Right atrium auricular region (tissue), 2 donors: ENCODE measurements around the gene UGT1A7. TPM values are rescaled to one million over a fixed set of nuclear protein-coding genes. Genes with fewer than 3 reads are reported as not detected.

ENCODE experiments used
- DNase-seq: peaks from one replicate; pipeline ENCODE4 v3.0.0-alpha.2; 2019; ENCODE audit warnings: low spot score
- H3K27ac ChIP-seq, 2 donors: fragments of 200-600 bp; sonication (generic); 1 replicate in 1 of 2; 2 replicates in 1 of 2; pipeline ENCODE4 v1.5.1; 2016 to 2019
- H3K27me3 ChIP-seq, 2 donors: fragments of 200-600 bp; sonication (generic); one replicate each; pipeline versions ENCODE4 v1.5.1 to v1.6.0; 2017 to 2019
- H3K36me3 ChIP-seq: fragments of 200-600 bp; sonication (generic); one replicate; pipeline ENCODE4 v1.5.1; 2016
- H3K4me1 ChIP-seq, 2 donors: fragments of 200-600 bp; sonication (generic); one replicate each; pipeline versions ENCODE4 v1.5.1 to v1.6.0; 2017 to 2019
- H3K4me3 ChIP-seq, 2 donors: fragments of 200-600 bp; sonication (generic); 1 replicate in 1 of 2; 2 replicates in 1 of 2; pipeline ENCODE4 v1.5.1; 2017 to 2019; ENCODE audit warnings: mild to moderate bottlenecking in 1 of 2, moderate library complexity in 1 of 2
- H3K9me3 ChIP-seq, 2 donors: fragments of 200-600 bp; sonication (generic); one replicate each; pipeline ENCODE4 v1.5.1; 2019
- total RNA-seq, 2 donors: library from RNA; depleted of rRNA; stranded (reverse); fragments of >200 nt; gene quantifications; one replicate each; pipeline ENCODE4 v1.1.0, GENCODE V29; 2016
- TF ChIP-seq, protein P1 (sequence below), 2 donors: fragments of 200-600 bp; sonication (generic); IDR thresholded peaks; one replicate each; pipeline ENCODE4 v1.5.1; 2019; ENCODE audit warnings: antibody characterized with exemption in 2 of 2

UGT1A7 gene
- total RNA-seq, 2 donors from 2014 or later: not detected

DNA sequence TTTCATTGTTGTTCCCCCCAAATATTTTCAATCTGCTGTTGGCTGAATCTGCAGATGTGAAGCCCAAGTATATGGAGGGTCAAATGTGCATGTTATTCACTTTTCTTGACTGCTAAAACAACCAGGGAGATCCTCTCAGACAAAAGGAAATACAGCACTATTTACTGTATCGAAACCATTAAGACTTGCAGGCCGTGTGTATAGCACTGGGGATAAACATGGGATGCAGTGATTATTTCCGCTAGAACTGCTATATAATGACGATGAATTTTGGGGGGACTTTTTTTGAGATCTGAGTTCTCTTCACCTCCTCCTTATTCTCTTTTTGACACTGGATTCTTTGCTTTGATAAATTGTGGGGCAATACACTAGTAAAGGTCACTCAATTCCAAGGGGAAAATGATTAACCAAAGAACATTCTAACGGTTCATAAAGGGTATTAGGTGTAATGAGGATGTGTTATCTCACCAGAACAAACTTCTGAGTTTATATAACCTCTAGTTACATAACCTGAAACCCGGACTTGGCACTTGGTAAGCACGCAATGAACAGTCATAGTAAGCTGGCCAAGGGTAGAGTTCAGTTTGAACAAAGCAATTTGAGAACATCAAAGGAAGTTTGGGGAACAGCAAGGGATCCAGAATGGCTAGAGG, 74.9 kb downstream of the UGT1A7 start:
- no peak overlapping the region for H3K4me3 ChIP-seq
- H3K27ac ChIP-seq: no peak overlapping the region
- TF ChIP-seq, protein P1, sequence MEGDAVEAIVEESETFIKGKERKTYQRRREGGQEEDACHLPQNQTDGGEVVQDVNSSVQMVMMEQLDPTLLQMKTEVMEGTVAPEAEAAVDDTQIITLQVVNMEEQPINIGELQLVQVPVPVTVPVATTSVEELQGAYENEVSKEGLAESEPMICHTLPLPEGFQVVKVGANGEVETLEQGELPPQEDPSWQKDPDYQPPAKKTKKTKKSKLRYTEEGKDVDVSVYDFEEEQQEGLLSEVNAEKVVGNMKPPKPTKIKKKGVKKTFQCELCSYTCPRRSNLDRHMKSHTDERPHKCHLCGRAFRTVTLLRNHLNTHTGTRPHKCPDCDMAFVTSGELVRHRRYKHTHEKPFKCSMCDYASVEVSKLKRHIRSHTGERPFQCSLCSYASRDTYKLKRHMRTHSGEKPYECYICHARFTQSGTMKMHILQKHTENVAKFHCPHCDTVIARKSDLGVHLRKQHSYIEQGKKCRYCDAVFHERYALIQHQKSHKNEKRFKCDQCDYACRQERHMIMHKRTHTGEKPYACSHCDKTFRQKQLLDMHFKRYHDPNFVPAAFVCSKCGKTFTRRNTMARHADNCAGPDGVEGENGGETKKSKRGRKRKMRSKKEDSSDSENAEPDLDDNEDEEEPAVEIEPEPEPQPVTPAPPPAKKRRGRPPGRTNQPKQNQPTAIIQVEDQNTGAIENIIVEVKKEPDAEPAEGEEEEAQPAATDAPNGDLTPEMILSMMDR (IDR thresholded peaks at IDR 0.05): no peak
- no peak for DNase-seq
- H3K27me3 ChIP-seq: no peaks in the 10 kb centered on the region
- H3K4me1 ChIP-seq: no peaks in the 10 kb centered on the region
- H3K9me3 ChIP-seq: no peaks in the 10 kb centered on the region
- H3K36me3 ChIP-seq: no peaks in the 10 kb centered on the region

DNA sequence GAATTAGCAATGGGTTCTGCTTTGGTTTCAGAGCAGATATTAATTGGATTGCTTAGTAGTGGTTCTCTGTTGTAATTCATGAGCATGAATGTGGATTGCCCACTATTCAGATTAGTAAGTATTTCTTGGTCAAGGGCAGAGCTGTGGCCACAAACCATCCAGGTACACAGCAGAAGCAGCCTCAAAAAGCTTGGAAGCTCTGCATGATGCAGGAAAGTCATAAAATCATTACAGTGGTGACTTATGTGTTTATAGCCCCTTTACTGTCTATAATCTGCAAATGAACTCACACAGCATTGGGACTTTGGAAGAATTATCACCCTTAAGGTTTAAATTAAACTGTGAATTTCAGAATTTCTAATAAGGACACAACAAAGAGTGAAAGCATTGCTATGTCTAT, 76.4 kb downstream of the UGT1A7 start:
- no peak for DNase-seq
- Histone ChIP-seq H3K36me3 (no peaks in the 10 kb centered on the region), H3K27me3 (no peaks in the 10 kb centered on the region), H3K27ac (no peak overlapping the region), H3K4me3 (no peak overlapping the region), H3K9me3 (no peaks in the 10 kb centered on the region), H3K4me1 (no peaks in the 10 kb centered on the region)
- TF ChIP-seq, protein P1 (IDR thresholded peaks at IDR 0.05): no peak

DNA sequence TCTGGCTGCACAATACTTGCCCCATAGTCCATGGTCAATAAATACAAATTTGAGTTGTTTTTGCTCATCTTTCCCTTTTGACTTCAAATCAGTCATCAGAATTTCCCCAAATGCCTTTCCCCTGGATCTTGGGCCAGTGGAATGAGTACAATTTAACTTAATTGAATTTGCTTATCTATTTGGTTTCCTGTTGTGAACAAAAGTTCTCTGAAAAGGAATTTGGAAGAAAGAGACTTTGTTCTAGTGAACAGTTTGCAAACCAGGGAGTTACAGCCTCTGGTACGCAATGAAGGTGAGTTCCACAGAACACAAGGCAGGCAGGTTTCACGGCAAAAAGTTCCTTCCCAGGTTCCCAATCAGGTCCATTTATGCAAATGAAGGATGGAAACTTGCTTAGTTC, 77.1 kb downstream of the UGT1A7 start:
- Histone ChIP-seq H3K4me3 (no peak overlapping the region), H3K27ac (no peak overlapping the region), H3K36me3 (no peaks in the 10 kb centered on the region), H3K9me3 (no peaks in the 10 kb centered on the region), H3K27me3 (no peaks in the 10 kb centered on the region), H3K4me1 (no peaks in the 10 kb centered on the region)
- DNase-seq: no peak
- TF ChIP-seq, protein P1 (IDR thresholded peaks at IDR 0.05): no peak

DNA sequence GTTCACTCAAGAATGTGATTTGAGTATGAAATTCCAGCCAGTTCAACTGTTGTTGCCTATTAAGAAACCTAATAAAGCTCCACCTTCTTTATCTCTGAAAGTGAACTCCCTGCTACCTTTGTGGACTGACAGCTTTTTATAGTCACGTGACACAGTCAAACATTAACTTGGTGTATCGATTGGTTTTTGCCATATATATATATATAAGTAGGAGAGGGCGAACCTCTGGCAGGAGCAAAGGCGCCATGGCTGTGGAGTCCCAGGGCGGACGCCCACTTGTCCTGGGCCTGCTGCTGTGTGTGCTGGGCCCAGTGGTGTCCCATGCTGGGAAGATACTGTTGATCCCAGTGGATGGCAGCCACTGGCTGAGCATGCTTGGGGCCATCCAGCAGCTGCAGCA, 78.3 kb downstream of the UGT1A7 start, which contains the start of gene UGT1A1:
UGT1A1 (plus strand) TSS at position 228 of the 400 bp plus-strand sequence; CDS start at position 246, 18 bp downstream.
- no peaks in the 10 kb centered on the region for H3K36me3 ChIP-seq
- TF ChIP-seq, protein P1 (IDR thresholded peaks at IDR 0.05): no peak
- H3K4me1 ChIP-seq: no peaks in the 10 kb centered on the region
- DNase-seq: no peak
- no peak within 1 kb of the TSS for H3K27ac ChIP-seq
- no peaks in the 10 kb centered on the region for H3K27me3 ChIP-seq
- no peaks in the 10 kb centered on the region for H3K9me3 ChIP-seq
- H3K4me3 ChIP-seq: no peak within 1 kb of the TSS

DNA sequence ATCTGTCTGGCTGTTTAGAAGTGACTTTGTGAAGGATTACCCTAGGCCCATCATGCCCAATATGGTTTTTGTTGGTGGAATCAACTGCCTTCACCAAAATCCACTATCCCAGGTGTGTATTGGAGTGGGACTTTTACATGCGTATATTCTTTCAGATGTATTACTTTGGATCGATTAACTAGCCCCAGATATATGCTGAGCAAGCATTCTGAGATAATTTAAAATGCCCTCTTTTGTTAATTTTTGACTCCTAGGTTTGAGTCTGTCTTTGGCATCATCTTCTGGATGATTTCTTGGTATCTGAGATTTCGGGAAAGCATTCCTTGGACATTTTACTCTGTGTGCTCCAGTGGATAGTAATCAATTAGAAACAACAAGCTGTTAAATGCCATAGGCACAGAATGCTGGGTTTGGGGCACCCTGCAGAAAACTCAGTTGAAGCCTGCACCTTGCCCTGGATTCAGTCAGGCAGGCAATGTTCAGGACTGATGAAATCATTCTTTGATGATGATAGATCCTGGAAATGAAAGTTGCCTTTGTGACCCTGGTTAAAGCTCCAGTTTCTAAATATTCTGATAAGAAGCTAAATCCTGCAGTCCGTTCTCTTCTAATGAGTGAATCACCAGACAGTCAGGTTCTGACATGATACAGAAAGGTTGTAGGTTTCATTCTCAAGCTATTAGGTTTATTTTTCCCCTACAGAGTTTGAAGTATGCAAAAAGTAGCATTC, 79.5 kb downstream of the UGT1A7 start:
- TF ChIP-seq, protein P1 (IDR thresholded peaks at IDR 0.05): no peak
- Histone ChIP-seq H3K27ac (no peak overlapping the region), H3K9me3 (no peaks in the 10 kb centered on the region), H3K4me3 (no peak overlapping the region), H3K36me3 (no peaks in the 10 kb centered on the region), H3K4me1 (no peaks in the 10 kb centered on the region), H3K27me3 (no peaks in the 10 kb centered on the region)
- DNase-seq: no peak
